Esophagus squamous epithelium (tissue), 4 donors: ENCODE data around the gene GATA5.

Experiments
- POLR2A ChIP-seq, 4 donors: fragments of 450-650 bp; IDR thresholded peaks; one replicate each; pipeline ENCODE4 v1.6.1; 2017; ENCODE audit warnings: antibody characterized with exemption in 4 of 4, mild to moderate bottlenecking in 4 of 4, moderate library complexity in 3 of 4
- TF ChIP-seq, protein P1 (sequence below), 6 experiments: fragments of 450-650 bp in 4 of 6; fragments of 200-600 bp in 2 of 6; sonication (generic) in 2 of 6; IDR thresholded peaks; one replicate each; pipeline ENCODE4 v1.5.1; 2016 to 2019; ENCODE audit warnings: antibody characterized with exemption in 6 of 6, mild to moderate bottlenecking in 4 of 6, moderate library complexity in 4 of 6

DNA sequence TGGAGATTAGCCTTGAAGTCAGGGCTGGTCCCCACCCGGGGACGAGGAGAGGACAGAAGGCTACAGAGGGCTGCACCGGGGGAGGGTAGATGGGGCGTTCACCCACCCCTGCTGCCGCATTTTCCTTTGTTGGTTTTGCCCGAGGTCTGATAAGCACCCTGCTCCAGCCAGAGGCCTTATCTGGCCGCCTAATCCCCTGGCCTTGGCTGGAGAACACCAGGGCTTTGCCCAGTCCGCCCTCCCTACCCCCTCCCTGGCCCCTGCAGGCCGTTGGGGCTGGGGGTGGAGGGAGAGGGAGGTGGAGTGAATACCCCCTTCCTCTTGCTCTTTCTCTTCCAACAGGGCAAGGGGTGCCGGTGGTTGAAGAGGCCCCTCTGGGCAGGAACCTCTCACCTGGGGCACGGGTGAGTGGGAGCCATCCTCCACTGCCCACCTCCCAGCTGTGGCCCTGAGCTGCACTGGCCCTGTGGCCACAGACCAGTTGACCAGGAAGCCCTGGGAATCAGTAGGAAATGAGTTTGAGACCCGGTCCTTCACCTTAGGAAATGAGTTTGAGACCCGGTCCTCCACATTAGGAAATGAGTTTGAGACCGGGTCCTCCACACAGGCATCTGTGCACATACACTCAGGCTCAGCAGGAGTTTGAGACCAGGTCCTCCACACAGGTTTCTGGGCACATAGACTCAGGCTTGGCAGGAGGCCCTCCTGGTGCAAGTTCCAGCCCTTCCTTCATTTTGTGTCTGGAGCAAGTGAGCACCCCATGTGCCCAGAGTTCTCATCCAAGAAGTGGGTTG, 12.0 kb upstream of the GATA5 start:
- TF ChIP-seq, protein P1, sequence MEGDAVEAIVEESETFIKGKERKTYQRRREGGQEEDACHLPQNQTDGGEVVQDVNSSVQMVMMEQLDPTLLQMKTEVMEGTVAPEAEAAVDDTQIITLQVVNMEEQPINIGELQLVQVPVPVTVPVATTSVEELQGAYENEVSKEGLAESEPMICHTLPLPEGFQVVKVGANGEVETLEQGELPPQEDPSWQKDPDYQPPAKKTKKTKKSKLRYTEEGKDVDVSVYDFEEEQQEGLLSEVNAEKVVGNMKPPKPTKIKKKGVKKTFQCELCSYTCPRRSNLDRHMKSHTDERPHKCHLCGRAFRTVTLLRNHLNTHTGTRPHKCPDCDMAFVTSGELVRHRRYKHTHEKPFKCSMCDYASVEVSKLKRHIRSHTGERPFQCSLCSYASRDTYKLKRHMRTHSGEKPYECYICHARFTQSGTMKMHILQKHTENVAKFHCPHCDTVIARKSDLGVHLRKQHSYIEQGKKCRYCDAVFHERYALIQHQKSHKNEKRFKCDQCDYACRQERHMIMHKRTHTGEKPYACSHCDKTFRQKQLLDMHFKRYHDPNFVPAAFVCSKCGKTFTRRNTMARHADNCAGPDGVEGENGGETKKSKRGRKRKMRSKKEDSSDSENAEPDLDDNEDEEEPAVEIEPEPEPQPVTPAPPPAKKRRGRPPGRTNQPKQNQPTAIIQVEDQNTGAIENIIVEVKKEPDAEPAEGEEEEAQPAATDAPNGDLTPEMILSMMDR (IDR thresholded peaks at IDR 0.05): no peak
- TF ChIP-seq POLR2A (IDR thresholded peaks at IDR 0.05): no peak
